Measurements from ENCODE around the gene NSL1. TPM values are rescaled to one million over a fixed set of nuclear protein-coding genes. Genes with fewer than 3 reads are reported as not detected.
"Not testable (repeated sequence)": the region's sequence is repeated elsewhere in the genome, so short reads cannot be mapped to it uniquely, and the experiment has no call there.

The NSL1 gene
- 10 to 100 TPM; 20.1 to 36.4 (median 31.1) TPM for total RNA-seq

- Histone ChIP-seq H3K9me3 (no peaks in the 10 kb centered on the region), H3K27me3 (no peaks in the 10 kb centered on the region), H3K36me3 (peaks cover 0 to 23% of the 10 kb centered on the region in 2 donors), H3K27ac (peak within 1 kb of the TSS; percentile 89 to 95 (median 94)), H3K4me1 (peaks cover 0 to 42% (median 10%) of the 10 kb centered on the region in 3 donors), H3K4me3 (peak within 1 kb of the TSS; percentile 73 to 91)
- 0% methylated on average over 2 to 8 of the region's 46 CpGs for WGBS, 2 donors (ENCODE audit: low coverage in 1 of 2)
- ATAC-seq: peak; percentile 94
- TF ChIP-seq CTCF (IDR thresholded peaks at IDR 0.05) (peak in 1 of 4 experiments; percentile 12), EP300 (IDR thresholded peaks at IDR 0.05) (no peak), POLR2A (IDR thresholded peaks at IDR 0.05) (peak; percentile 70 to 78), POLR2AphosphoS5 (IDR thresholded peaks at IDR 0.05) (peak; percentile 92)
These were observed at the start of gene NSL1, which contains the start of gene TATDN3 for GRCh38 chr1:212791676-212792395. TSS of gene NSL1 (minus strand) at chr1:212791777. CDS start at chr1:212791763, 14 bp downstream. TSS of gene TATDN3 (plus strand) at chr1:212791894. CDS start at chr1:212791922, 28 bp downstream.

- TF ChIP-seq POLR2AphosphoS5 (IDR thresholded peaks at IDR 0.05): no peak
- no peak for TF ChIP-seq EP300 (IDR thresholded peaks at IDR 0.05)
- TF ChIP-seq CTCF (IDR thresholded peaks at IDR 0.05): no peak
- no peak for TF ChIP-seq POLR2A (IDR thresholded peaks at IDR 0.05)
- no peaks in the 10 kb centered on the region for H3K27me3 ChIP-seq
- no peaks in the 10 kb centered on the region for H3K9me3 ChIP-seq
- ATAC-seq: no peak
- no peak overlapping the region for H3K4me3 ChIP-seq
- no peaks in the 10 kb centered on the region for H3K36me3 ChIP-seq
- no peaks in the 10 kb centered on the region for H3K4me1 ChIP-seq
- H3K27ac ChIP-seq: no peak overlapping the region
- 98 to 100% methylated on average over 1 to 4 of the region's 5 CpGs for WGBS, 2 donors (ENCODE audit: low coverage in 1 of 2)
These were observed 46.6 kb upstream of the NSL1 start for GRCh38 chr1:212838145-212838544.

GRCh38 chr1:212833211-212834207, 41.9 kb upstream of the NSL1 start:
- not testable (repeated sequence) for ATAC-seq, H3K27ac ChIP-seq, H3K9me3 ChIP-seq, H3K36me3 ChIP-seq, H3K4me3 ChIP-seq, H3K27me3 ChIP-seq, H3K4me1 ChIP-seq
- WGBS, 2 donors (ENCODE audit: low coverage in 1 of 2): 81 to 86% methylated on average over 3 to 8 of the region's 8 CpGs

- TF ChIP-seq POLR2AphosphoS5 (IDR thresholded peaks at IDR 0.05) (no peak), EP300 (IDR thresholded peaks at IDR 0.05) (no peak), CTCF (IDR thresholded peaks at IDR 0.05) (no peak), POLR2A (IDR thresholded peaks at IDR 0.05) (no peak)
- Histone ChIP-seq H3K4me1 (no peaks in the 10 kb centered on the region), H3K36me3 (no peaks in the 10 kb centered on the region), H3K27me3 (no peaks in the 10 kb centered on the region), H3K27ac (no peak overlapping the region), H3K4me3 (no peak overlapping the region), H3K9me3 (peaks cover 0 to 17% (median 0%) of the 10 kb centered on the region in 3 donors)
- no peak for ATAC-seq
- WGBS, 2 donors (ENCODE audit: low coverage in 1 of 2): 64 to 84% methylated on average over 1 to 2 of the region's 2 CpGs
These were observed 36.8 kb upstream of the NSL1 start for GRCh38 chr1:212828395-212828794.

GRCh38 chr1:212827831-212828278, 36.3 kb upstream of the NSL1 start:
- no peaks in the 10 kb centered on the region for H3K27me3 ChIP-seq
- H3K4me1 ChIP-seq: no peaks in the 10 kb centered on the region
- WGBS, 2 donors (ENCODE audit: low coverage in 1 of 2): 74 to 76% methylated on average over 3 to 5 of the region's 5 CpGs
- TF ChIP-seq CTCF (IDR thresholded peaks at IDR 0.05) (no peak), POLR2AphosphoS5 (IDR thresholded peaks at IDR 0.05) (no peak), POLR2A (IDR thresholded peaks at IDR 0.05) (no peak), EP300 (IDR thresholded peaks at IDR 0.05) (no peak)
- H3K36me3 ChIP-seq: no peaks in the 10 kb centered on the region
- H3K4me3 ChIP-seq: no peak overlapping the region
- peaks cover 0 to 17% (median 0%) of the 10 kb centered on the region in 3 donors for H3K9me3 ChIP-seq
- ATAC-seq: no peak
- no peak overlapping the region for H3K27ac ChIP-seq
